CD4-positive, alpha-beta memory T cell (primary cell): ENCODE data around the gene METTL25. TPM values are rescaled to one million over a fixed set of nuclear protein-coding genes. Genes with fewer than 3 reads are reported as not detected.

Experiments used
- CTCF ChIA-PET: fragments of 350-600 bp; sonication (Branson Sonifier 250); formaldehyde crosslinking; loops from one replicate; lab custom pipeline; 2021; ENCODE audit warnings: inconsistent platforms; ENCODE audit not compliant: partially characterized antibody; lab: Charles Lee
- POLR2A ChIA-PET: fragments of 350-600 bp; sonication (Branson Sonifier 250); formaldehyde crosslinking; loops from one replicate; lab custom pipeline; 2021; ENCODE audit not compliant: partially characterized antibody; lab: Charles Lee
- DNase-seq, 5 donors: peaks; one replicate each; pipeline versions ENCODE4 v3.0.0 to v3.0.0-alpha.2; 2020 to 2022; ENCODE audit warnings: mixed read lengths in 1 of 5
- H3K27ac ChIP-seq: one replicate; pipeline ENCODE4 v1.7.0; 2013; ENCODE audit warnings: low read depth, low read length
- H3K27me3 ChIP-seq: 2 replicates; pipeline ENCODE4 v1.7.0; 2013; ENCODE audit warnings: mild to moderate bottlenecking, low read length, moderate library complexity; ENCODE audit not compliant: insufficient read depth
- H3K36me3 ChIP-seq: 2 replicates; pipeline ENCODE4 v1.7.0; 2013; ENCODE audit warnings: mild to moderate bottlenecking, low read length, moderate library complexity; ENCODE audit not compliant: insufficient read depth
- H3K4me1 ChIP-seq: 2 replicates; pipeline ENCODE4 v1.7.0; 2013; ENCODE audit warnings: mild to moderate bottlenecking, low read length, moderate library complexity; ENCODE audit not compliant: insufficient read depth
- H3K4me3 ChIP-seq, 2 donors: one replicate each; pipeline ENCODE4 v1.7.0; 2013; ENCODE audit warnings: low read length in 2 of 2, mild to moderate bottlenecking in 1 of 2
- H3K9me3 ChIP-seq, 2 donors: one replicate each; pipeline ENCODE4 v1.7.0; 2013; ENCODE audit warnings: low read length in 2 of 2, control low read depth in 1 of 2; ENCODE audit not compliant: control insufficient read depth in 1 of 2
- H3K27ac Mint-ChIP-seq, 7 donors: one replicate each; pipeline ENCODE4 v1.8.0; 2020 to 2021; ENCODE audit warnings: mixed read lengths in 7 of 7, mild to moderate bottlenecking in 6 of 7, inconsistent platforms in 3 of 7, moderate library complexity in 3 of 7
- H3K27me3 Mint-ChIP-seq, 2 donors: one replicate each; pipeline ENCODE4 v1.8.0; 2020 to 2021; ENCODE audit warnings: mixed read lengths in 2 of 2
- H3K36me3 Mint-ChIP-seq, 2 donors: one replicate each; pipeline ENCODE4 v1.8.0; 2020 to 2021; ENCODE audit warnings: mixed read lengths in 2 of 2, inconsistent platforms in 1 of 2, mild to moderate bottlenecking in 1 of 2
- H3K4me1 Mint-ChIP-seq, 4 donors: one replicate each; pipeline ENCODE4 v1.8.0; 2020 to 2021; ENCODE audit warnings: mixed read lengths in 4 of 4, mild to moderate bottlenecking in 1 of 4
- H3K4me3 Mint-ChIP-seq, 8 donors: one replicate each; pipeline ENCODE4 v1.8.0; 2020 to 2021; ENCODE audit warnings: mixed read lengths in 8 of 8, mild to moderate bottlenecking in 7 of 8, moderate library complexity in 6 of 8, inconsistent platforms in 3 of 8
- H3K9me3 Mint-ChIP-seq, 8 donors: one replicate each; pipeline ENCODE4 v1.8.0; 2020 to 2021; ENCODE audit warnings: mixed read lengths in 8 of 8, mild to moderate bottlenecking in 5 of 8, inconsistent platforms in 3 of 8, moderate library complexity in 1 of 8
- intact Hi-C: fragments of 100-400 bp; cut with micrococcal nuclease; formaldehyde crosslinking; loops from one replicate; pipeline ENCODE4 v1.15.1; 2023
- polyA plus RNA-seq, 2 donors: library from polyadenylated mRNA; unstranded; fragments of 300-500 nt; fragmentation: Illumina TruSeq; gene quantifications; one replicate each; pipeline ENCODE4 v1.2.3, GENCODE V29; 2021
- total RNA-seq, 2 experiments: library from RNA; stranded (reverse); gene quantifications; one replicate each; pipeline ENCODE4 v1.2.3, GENCODE V29; 2021

Gene METTL25
- total and polyA plus RNA-seq, 4 experiments from 2014 or later: 9.9 to 26.3 (median 18.1) TPM

DNA sequence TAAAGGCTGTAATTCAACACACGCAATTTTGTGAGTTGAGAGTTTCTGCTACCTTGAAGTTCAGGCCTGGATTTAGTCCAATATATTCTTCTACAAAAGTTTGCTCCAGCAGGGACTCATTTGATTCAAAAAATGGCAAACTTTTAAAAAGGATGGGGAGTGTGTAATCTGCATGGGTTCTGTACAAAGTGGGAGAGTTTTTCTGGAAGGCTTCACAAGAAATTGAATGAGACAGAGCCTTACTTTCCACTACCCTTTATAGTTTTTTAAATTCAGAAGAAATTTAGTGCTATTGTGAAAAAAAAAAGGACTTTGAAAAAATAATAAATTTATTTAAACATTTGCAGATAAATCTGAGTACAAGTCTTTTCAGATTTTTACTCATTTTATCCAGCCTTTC lies 116.9 kb downstream of the METTL25 start:
- intact Hi-C loops: no loop called here
- Mint-ChIP-seq H3K36me3 (peaks cover 62 to 77% of the 10 kb centered on the region in 2 donors), H3K27ac (no peak overlapping the region), H3K4me1 (no peaks in the 10 kb centered on the region), H3K27me3 (no peaks in the 10 kb centered on the region), H3K9me3 (peaks cover 5 to 28% (median 9%) of the 10 kb centered on the region in 8 donors), H3K4me3 (no peak overlapping the region)
- H3K9me3 ChIP-seq: no peaks in the 10 kb centered on the region
- POLR2A ChIA-PET: no interaction called here
- CTCF ChIA-PET: no interaction called here
- no peak for DNase-seq
- H3K36me3 ChIP-seq: no peaks in the 10 kb centered on the region
- H3K4me3 ChIP-seq: no peak overlapping the region
- H3K4me1 ChIP-seq: no peaks in the 10 kb centered on the region
- no peak overlapping the region for H3K27ac ChIP-seq
- H3K27me3 ChIP-seq: no peaks in the 10 kb centered on the region

DNA sequence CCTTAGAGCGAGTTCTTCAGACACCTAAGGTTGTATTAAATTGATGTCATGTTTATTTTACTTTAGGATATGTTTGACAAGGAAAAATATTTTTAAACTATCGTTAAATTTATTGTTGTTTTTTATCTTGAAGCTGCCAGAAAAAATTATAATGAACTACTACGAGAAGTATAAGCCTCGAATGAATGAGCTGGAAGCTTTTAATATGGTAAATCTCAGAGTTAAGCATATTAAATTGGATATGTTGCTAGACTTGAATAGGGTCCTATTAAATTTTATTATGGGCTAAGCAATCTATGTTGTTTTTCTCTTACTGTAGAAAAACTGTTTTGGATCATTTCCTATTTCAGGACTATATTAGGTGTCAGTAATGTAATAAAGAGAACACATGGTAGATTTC lies 118.2 kb downstream of the METTL25 start:
- Histone ChIP-seq H3K27me3 (no peaks in the 10 kb centered on the region), H3K36me3 (no peaks in the 10 kb centered on the region), H3K9me3 (no peaks in the 10 kb centered on the region), H3K4me1 (no peaks in the 10 kb centered on the region), H3K4me3 (no peak overlapping the region), H3K27ac (no peak overlapping the region)
- ChIA-PET CTCF (no interaction called here), POLR2A (no interaction called here)
- Mint-ChIP-seq H3K36me3 (peaks cover 52 to 72% of the 10 kb centered on the region in 2 donors), H3K4me3 (no peak overlapping the region), H3K27me3 (no peaks in the 10 kb centered on the region), H3K27ac (no peak overlapping the region), H3K4me1 (no peaks in the 10 kb centered on the region), H3K9me3 (peaks cover 3 to 17% (median 9%) of the 10 kb centered on the region in 8 donors)
- DNase-seq: no peak
- intact Hi-C loops: no loop called here

DNA sequence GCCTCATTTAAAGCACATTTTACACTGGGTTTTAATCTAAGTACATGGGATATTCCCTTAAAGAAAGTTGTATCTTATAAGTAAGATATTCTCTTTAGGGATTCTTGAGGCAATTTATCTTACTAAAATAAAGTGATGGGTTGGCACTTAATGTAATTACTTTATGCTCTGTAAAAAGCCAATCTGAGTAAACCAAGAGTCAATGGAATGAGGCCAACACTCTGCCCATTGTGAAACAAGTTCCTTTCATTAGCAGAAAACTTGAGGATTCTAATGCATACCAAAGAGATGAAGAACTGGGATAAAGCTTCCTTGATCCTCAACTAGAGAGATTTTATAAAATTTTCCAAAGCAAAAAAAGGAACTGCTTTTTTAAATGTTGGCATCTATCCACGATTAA lies 121.2 kb downstream of the METTL25 start:
- Histone ChIP-seq H3K4me1 (no peaks in the 10 kb centered on the region), H3K36me3 (no peaks in the 10 kb centered on the region), H3K27me3 (no peaks in the 10 kb centered on the region), H3K4me3 (no peak overlapping the region), H3K9me3 (no peaks in the 10 kb centered on the region), H3K27ac (no peak overlapping the region)
- no peak overlapping the region for H3K27ac Mint-ChIP-seq
- H3K4me3 Mint-ChIP-seq: no peak overlapping the region
- peaks cover 5 to 32% (median 21%) of the 10 kb centered on the region in 8 donors for H3K9me3 Mint-ChIP-seq
- ChIA-PET POLR2A (no interaction called here), CTCF (no interaction called here)
- H3K27me3 Mint-ChIP-seq: no peaks in the 10 kb centered on the region
- intact Hi-C loops: no loop called here
- peaks cover 28 to 47% of the 10 kb centered on the region in 2 donors for H3K36me3 Mint-ChIP-seq
- no peaks in the 10 kb centered on the region for H3K4me1 Mint-ChIP-seq
- DNase-seq: no peak

DNA sequence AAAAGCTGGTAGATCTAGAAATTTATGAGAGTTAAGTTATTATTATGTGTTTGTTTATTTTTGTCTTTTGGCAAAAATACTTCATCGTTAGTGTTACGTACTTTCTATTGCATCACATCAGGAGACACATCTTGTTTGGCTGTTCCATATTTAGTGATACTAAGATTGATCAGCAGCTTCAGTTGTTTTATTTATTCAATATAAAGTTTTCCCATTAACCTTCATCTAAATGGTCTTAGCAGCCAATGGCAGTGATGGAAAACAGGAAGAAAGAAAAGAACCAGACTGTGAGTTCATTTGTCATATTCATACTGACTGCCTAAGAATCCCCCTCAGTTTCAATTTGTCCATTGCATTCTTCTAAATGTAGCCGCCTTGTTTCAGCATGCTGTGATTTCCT lies 122.3 kb downstream of the METTL25 start:
- H3K4me3 ChIP-seq: no peak overlapping the region

DNA sequence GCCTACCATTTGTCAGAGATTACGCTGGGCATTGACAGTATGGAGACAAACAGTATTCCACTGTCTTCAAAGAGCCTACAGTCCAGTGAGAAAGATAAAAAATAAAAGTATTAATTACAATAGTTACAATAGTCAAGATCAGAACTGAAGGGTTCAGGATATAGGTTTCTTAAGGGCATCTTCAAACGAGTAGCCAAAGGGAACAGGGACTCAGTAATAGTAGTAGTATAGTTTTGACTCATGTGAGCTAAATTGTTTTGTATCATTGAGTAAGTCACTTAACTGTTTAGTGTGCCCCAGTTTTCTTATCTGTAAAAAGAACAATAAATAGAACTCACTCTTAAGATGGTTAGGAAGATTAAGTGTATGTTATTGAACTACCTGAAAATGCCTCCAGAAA lies 123.6 kb downstream of the METTL25 start:
- DNase-seq: no peak
- no peak overlapping the region for H3K27ac Mint-ChIP-seq
- Histone ChIP-seq H3K4me1 (no peaks in the 10 kb centered on the region), H3K27ac (no peak overlapping the region), H3K36me3 (no peaks in the 10 kb centered on the region), H3K27me3 (no peaks in the 10 kb centered on the region), H3K4me3 (no peak overlapping the region), H3K9me3 (no peaks in the 10 kb centered on the region)
- H3K27me3 Mint-ChIP-seq: no peaks in the 10 kb centered on the region
- H3K36me3 Mint-ChIP-seq: peaks cover 18 to 30% of the 10 kb centered on the region in 2 donors
- POLR2A ChIA-PET: no interaction called here
- CTCF ChIA-PET: no interaction called here
- intact Hi-C loops: no loop called here
- H3K4me3 Mint-ChIP-seq: no peak overlapping the region
- H3K9me3 Mint-ChIP-seq: peaks cover 8 to 43% (median 34%) of the 10 kb centered on the region in 8 donors
- H3K4me1 Mint-ChIP-seq: no peaks in the 10 kb centered on the region

More for the DNA sequence above, 122.3 kb downstream of the METTL25 start:
- no peaks in the 10 kb centered on the region for H3K4me1 Mint-ChIP-seq
- H3K27ac Mint-ChIP-seq: no peak overlapping the region
- CTCF ChIA-PET: no interaction called here
- H3K36me3 Mint-ChIP-seq: peaks cover 21 to 36% of the 10 kb centered on the region in 2 donors
- H3K27ac ChIP-seq: no peak overlapping the region
- no peaks in the 10 kb centered on the region for H3K27me3 Mint-ChIP-seq
- POLR2A ChIA-PET: no interaction called here
- no peaks in the 10 kb centered on the region for H3K4me1 ChIP-seq
- peaks cover 8 to 38% (median 29%) of the 10 kb centered on the region in 8 donors for H3K9me3 Mint-ChIP-seq
- H3K27me3 ChIP-seq: no peaks in the 10 kb centered on the region
- H3K9me3 ChIP-seq: no peaks in the 10 kb centered on the region
- no peak for DNase-seq
- H3K4me3 Mint-ChIP-seq: no peak overlapping the region
- intact Hi-C loops: no loop called here
- no peaks in the 10 kb centered on the region for H3K36me3 ChIP-seq

DNA sequence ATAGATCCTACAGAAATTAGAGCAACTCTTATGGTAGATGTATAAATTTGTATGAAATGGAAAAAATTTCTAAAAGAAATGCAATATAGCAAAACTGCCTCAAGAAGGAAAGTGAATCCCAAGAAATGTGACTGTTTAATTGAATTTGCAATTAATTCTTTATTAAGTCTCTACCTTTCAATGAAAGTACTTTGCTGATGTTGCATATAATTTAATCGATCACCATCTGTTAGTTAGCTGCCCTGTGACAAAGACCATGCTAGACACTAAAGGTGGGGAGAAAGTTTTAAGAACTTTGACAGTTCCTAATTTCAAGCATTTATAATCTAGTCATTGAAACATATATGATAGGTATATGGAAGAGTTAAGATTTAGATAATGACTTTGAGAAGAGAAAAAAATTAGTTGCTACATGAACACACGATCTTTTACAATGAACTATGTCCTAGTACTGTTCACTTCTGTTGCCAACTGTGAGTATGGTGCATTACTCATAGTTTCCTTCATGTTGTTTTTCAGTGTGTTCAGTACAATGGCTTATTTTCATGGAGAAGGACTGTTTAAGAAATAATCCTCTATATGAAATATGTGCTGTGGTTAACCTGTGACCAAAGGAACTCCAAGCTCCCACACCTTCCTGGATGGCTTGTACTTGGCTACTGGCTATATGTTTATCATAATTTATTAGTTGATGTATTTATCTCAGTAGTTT lies 128.4 kb downstream of the METTL25 start:
- Histone ChIP-seq H3K4me1 (no peaks in the 10 kb centered on the region), H3K27ac (no peak overlapping the region), H3K4me3 (no peak overlapping the region), H3K9me3 (no peaks in the 10 kb centered on the region), H3K36me3 (no peaks in the 10 kb centered on the region), H3K27me3 (no peaks in the 10 kb centered on the region)
- intact Hi-C loops: no loop called here
- H3K36me3 Mint-ChIP-seq: peaks cover 3 to 4% of the 10 kb centered on the region in 2 donors
- peaks cover 6 to 75% (median 49%) of the 10 kb centered on the region in 8 donors for H3K9me3 Mint-ChIP-seq
- POLR2A ChIA-PET: no interaction called here
- no peak for DNase-seq
- H3K27me3 Mint-ChIP-seq: no peaks in the 10 kb centered on the region
- no peak overlapping the region for H3K4me3 Mint-ChIP-seq
- H3K27ac Mint-ChIP-seq: no peak overlapping the region
- CTCF ChIA-PET: no interaction called here
- H3K4me1 Mint-ChIP-seq: no peaks in the 10 kb centered on the region

DNA sequence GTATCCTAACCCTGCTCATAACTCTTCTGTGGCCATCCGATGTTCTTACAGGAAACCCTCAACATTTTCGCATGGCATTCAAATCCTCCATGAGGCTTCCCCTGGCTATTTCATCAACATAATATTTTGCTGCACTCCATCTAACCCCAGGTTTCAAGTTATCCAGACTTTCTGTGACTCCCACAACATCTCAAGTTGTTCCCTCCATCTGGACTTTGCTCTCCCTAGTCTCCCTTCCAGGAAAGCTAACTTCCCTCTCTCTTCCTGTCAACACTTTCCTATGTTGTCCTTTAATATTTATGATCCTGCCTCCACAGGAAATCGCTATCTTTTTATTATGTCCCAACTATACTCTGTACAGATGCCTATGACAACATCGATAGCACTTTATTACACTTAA lies 146.1 kb downstream of the METTL25 start:
- H3K27me3 Mint-ChIP-seq: peaks cover 0 to 7% of the 10 kb centered on the region in 2 donors
- H3K9me3 ChIP-seq: no peaks in the 10 kb centered on the region
- H3K4me1 Mint-ChIP-seq: no peaks in the 10 kb centered on the region
- H3K4me3 ChIP-seq: no peak overlapping the region
- no peak overlapping the region for H3K27ac Mint-ChIP-seq
- no peaks in the 10 kb centered on the region for H3K27me3 ChIP-seq
- ChIA-PET CTCF (no interaction called here), POLR2A (no interaction called here)
- DNase-seq: no peak
- H3K4me1 ChIP-seq: no peaks in the 10 kb centered on the region
- no peaks in the 10 kb centered on the region for H3K36me3 ChIP-seq
- H3K9me3 Mint-ChIP-seq: no peaks in the 10 kb centered on the region
- H3K36me3 Mint-ChIP-seq: no peaks in the 10 kb centered on the region
- H3K27ac ChIP-seq: no peak overlapping the region
- intact Hi-C loops: no loop called here
- H3K4me3 Mint-ChIP-seq: no peak overlapping the region
